ENCODE results near the gene DIRAS3. TPM values are rescaled to one million over a fixed set of nuclear protein-coding genes. Genes with fewer than 3 reads are reported as not detected.

DIRAS3 gene
- polyA plus RNA-seq, 1 of the 3 experiments (the other 2 are of a cell fraction), result 16.6 TPM

GRCh38 chr1:67997746-67998145 is 52.7 kb downstream of the DIRAS3 start:
- Histone ChIP-seq H3K9ac (no peak overlapping the region), H3K4me3 (ENCODE audit: low read depth in 2 of 2, low read length in 1 of 2) (no peak overlapping the region), H3K79me2 (ENCODE audit: insufficient read depth) (no peaks in the 10 kb centered on the region), H3K4me2 (no peak overlapping the region), H3K9me3 (peaks cover 27% of the 10 kb centered on the region; the same call in 1 of the 2 replicates), H3K27ac (ENCODE audit: low read depth in 2 of 2, low read length in 1 of 2) (no peak overlapping the region), H3K9me2 (no peaks in the 10 kb centered on the region), H3F3A (replicated peaks; ENCODE audit: insufficient read depth) (peaks cover 5% of the 10 kb centered on the region), H3K4me1 (ENCODE audit: control insufficient read depth in 1 of 2, insufficient read depth in 2 of 2, low read depth in 1 of 2, low read length in 1 of 2) (no peaks in the 10 kb centered on the region), H3K36me3 (replicated peaks in 1 of 2; ENCODE audit: control insufficient read depth in 1 of 2, insufficient read depth in 2 of 2, low read length in 1 of 2) (no peaks in the 10 kb centered on the region), H4K20me1 (ENCODE audit: insufficient read depth) (no peaks in the 10 kb centered on the region), H2AFZ (ENCODE audit: low read depth) (no peak overlapping the region), H3K27me3 (ENCODE audit: insufficient read depth) (no peaks in the 10 kb centered on the region)
- no peak for DNase-seq
- no peak for TF ChIP-seq SIN3A (IDR thresholded peaks at IDR 0.05; ENCODE audit: borderline replicate concordance, low read depth, low read length)
- no peak for TF ChIP-seq RXRA (IDR thresholded peaks at IDR 0.05; ENCODE audit: borderline replicate concordance, low read depth)
- no peak for TF ChIP-seq FOXJ3 (CRISPR knock-in tag; IDR thresholded peaks at IDR 0.05)
- TF ChIP-seq TCF12 (IDR thresholded peaks at IDR 0.05), result no peak
- no peak for TF ChIP-seq YY1 (IDR thresholded peaks at IDR 0.05; ENCODE audit: low read depth)
- no peak for TF ChIP-seq POLR2AphosphoS5 (IDR thresholded peaks at IDR 0.05; ENCODE audit: low read depth, low read length)
- no peak for TF ChIP-seq TAF1 (IDR thresholded peaks at IDR 0.05; ENCODE audit: borderline replicate concordance, low read depth, low read length)
- TF ChIP-seq NRF1 (IDR thresholded peaks at IDR 0.05; ENCODE audit: low read depth, low read length), result no peak
- no peak for TF ChIP-seq USF1 (IDR thresholded peaks at IDR 0.05; ENCODE audit: borderline replicate concordance, low read depth)
- TF ChIP-seq GABPA (IDR thresholded peaks at IDR 0.05; ENCODE audit: low read depth), result no peak
- TF ChIP-seq RFX5 (IDR thresholded peaks at IDR 0.05; ENCODE audit: low read length), result no peak
- no peak for TF ChIP-seq RCOR1 (IDR thresholded peaks at IDR 0.05; ENCODE audit: low read length)
- no peak for TF ChIP-seq MXI1 (IDR thresholded peaks at IDR 0.05; ENCODE audit: low read depth, low read length)
- TF ChIP-seq RAD21 (IDR thresholded peaks at IDR 0.05; ENCODE audit: low read length), result no peak
- CTCF ChIA-PET, result interaction anchor here (0.8 to 2.4 kb wide), 2 partner anchors 13 to 119 kb away, joined by 3 to 8 read pairs; no protein-coding TSS in a partner anchor
- 88% methylated on average over 2 of the region's 2 CpGs for WGBS (ENCODE audit: low lambda C conversion rate)
- POLR2A ChIA-PET, result no interaction called here

Other genes with a start within 250 kb of the DIRAS3 start
- 41.2 and 56.1 TPM in 2 replicates for gene GNG12, start 217.2 kb downstream of the DIRAS3 start, polyA plus RNA-seq (2012; rRNA removed)
- 69.0 and 73.7 TPM in 2 replicates for gene WLS, start 181.9 kb upstream of the DIRAS3 start, polyA plus RNA-seq (2012; rRNA removed)